T-helper 9 cell (primary cell): ENCODE measurements around the gene DOCK4.

Experiments used
- DNase-seq: peaks from one replicate; pipeline ENCODE4 v3.0.0-alpha.2; 2020

Gene DOCK4

GRCh38 chr7:112001091-112001826 lies 204.9 kb downstream of the DOCK4 start:
- no peak for DNase-seq

GRCh38 chr7:111998326-111998725 lies 207.9 kb downstream of the DOCK4 start:
- no peak for DNase-seq

- no peak for DNase-seq
Observed at GRCh38 chr7:111997546-111997945, 208.7 kb downstream of the DOCK4 start.

GRCh38 chr7:111992601-111993000 lies 213.6 kb downstream of the DOCK4 start:
- DNase-seq: no peak

GRCh38 chr7:111990643-111991042 lies 215.6 kb downstream of the DOCK4 start:
- DNase-seq: no peak

DNA sequence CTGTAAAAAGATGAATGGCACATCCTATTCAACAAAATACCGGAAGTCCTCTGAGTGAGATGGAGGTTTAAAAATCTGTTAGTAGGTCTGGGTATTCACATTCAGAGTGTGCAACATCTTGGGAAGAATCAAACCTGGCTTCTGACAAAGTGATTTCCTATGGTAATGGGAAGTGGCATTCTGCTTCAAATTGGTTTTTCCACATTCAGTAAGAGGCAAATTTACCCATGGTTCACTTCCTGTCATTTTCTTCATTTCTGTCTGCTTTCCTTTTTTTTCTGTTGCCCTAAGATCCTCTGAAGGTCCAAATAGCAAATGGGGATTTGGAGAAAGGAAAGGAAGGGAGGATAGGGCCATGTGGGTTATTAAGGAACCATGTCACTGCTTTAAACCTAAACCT lies 218.3 kb downstream of the DOCK4 start:
- no peak for DNase-seq

GRCh38 chr7:111987115-111987826 lies 218.9 kb downstream of the DOCK4 start:
- no peak for DNase-seq

GRCh38 chr7:111986601-111987000 lies 219.6 kb downstream of the DOCK4 start:
- DNase-seq: no peak

DNA sequence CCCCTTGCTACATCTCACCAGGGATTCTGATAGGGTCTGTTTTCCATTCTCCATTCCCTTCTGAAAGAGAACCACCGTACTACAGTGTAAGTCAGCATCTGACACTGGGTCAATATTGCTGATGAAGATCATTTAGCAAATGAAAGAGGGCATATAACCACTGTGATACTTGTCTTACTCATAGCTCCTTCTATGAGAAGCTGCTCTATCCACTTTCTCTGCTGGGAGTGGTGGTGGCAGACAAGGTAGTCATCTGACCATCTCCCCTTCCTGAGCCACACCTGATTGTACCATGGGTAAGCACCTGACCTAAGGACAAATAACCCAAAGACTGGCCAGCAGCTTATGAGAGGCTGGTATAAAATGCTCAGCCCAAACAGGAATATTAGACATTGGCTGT lies 220.4 kb downstream of the DOCK4 start:
- no peak for DNase-seq

DNA sequence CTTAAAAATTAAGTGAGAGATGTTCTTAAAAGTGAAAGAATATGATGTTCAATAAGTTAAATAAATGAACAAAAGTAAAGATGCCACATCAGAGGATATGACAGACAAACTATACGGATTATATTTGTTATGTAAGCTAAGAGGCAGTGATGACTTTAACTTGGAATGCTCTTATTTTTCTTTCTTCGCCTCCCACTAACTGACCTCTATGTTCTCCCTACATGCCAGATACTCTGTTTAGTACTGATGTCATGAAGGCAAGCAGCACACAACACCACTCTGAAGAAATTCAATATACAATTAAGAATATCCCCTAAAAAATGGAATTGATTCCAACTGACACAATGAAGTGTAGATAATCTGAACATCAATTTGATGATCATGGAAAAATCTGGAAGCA lies 223.4 kb downstream of the DOCK4 start:
- no peak for DNase-seq

DNA sequence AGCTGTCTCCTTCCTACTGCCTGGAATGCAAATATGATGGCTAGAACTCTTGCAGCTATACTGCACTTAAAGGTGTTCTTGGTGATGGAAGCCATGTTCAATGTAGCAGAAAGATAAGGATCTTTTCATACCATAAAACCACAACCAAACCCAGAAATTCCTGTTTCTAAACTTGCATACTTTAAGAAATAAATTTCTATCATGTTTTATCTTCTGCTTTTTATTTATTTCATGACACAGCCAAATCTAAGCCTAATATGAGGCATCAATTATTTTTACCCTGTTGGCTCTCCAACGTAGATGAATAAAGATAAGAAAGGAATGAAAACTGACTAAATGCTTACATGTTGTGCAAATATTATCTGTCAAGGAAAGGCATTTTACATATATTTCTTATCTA lies 224.1 kb downstream of the DOCK4 start:
- DNase-seq: no peak

- DNase-seq: no peak
Observed at GRCh38 chr7:111980725-111981124, 225.5 kb downstream of the DOCK4 start.

DNA sequence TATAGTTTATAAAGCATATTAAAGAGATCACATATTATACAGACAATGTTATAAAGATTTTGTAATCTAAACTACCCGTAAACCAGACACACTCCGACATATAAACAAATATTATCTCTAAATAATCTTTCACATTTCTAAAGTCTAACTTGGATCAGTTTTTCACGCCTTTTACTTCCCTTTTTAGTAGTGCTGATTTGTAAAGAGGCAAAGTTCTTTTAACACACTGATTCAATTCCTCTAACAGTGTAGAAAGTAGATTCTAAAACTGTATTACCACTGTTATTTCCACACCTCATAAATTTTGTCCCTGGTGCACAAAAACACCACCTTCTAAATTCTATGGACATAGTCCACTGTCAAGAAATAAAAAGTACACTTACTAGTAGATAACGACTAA lies 230.9 kb downstream of the DOCK4 start:
- DNase-seq: no peak

GRCh38 chr7:111960984-111961383 lies 245.2 kb downstream of the DOCK4 start:
- DNase-seq: no peak

DNA sequence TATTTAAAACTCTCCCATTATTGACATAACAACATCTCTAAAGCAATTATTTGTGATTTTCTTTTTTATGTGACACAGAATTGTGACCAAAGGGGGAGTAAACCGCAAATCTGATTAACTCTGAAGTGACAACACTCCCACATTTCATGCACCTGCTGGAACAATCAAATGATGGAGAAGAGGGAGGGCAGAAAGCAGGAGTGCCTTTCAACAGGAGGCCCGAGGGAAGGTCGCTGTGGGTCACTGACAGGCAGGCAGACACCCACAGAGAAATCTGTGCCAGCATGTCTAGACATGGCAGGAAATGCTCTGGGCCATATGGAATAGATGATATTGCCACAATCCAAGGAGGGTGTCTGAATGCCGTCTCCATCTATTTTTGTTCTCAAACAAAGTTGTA lies 247.3 kb downstream of the DOCK4 start:
- no peak for DNase-seq

DNA sequence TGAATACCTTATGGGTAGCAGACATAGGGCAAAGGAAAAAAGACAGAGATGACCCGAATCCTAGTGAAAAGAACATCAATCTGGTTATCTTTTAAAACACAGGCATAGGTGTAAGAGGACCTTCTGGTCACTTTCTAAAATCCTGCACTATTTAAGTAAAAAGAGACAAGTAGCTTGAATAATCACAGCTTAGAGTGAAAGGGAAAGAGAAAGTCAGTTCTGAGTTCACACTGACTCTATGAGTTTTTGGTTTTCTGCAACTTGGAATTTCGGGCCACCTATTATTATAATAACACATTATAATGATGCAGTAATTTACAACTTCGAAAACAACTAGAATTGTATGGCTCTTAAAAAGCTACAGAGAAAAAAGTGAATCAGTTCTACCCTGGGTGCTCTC lies 247.8 kb downstream of the DOCK4 start:
- DNase-seq: no peak

GRCh38 chr7:111955616-111956015 lies 250.6 kb downstream of the DOCK4 start:
- no peak for DNase-seq

DNA sequence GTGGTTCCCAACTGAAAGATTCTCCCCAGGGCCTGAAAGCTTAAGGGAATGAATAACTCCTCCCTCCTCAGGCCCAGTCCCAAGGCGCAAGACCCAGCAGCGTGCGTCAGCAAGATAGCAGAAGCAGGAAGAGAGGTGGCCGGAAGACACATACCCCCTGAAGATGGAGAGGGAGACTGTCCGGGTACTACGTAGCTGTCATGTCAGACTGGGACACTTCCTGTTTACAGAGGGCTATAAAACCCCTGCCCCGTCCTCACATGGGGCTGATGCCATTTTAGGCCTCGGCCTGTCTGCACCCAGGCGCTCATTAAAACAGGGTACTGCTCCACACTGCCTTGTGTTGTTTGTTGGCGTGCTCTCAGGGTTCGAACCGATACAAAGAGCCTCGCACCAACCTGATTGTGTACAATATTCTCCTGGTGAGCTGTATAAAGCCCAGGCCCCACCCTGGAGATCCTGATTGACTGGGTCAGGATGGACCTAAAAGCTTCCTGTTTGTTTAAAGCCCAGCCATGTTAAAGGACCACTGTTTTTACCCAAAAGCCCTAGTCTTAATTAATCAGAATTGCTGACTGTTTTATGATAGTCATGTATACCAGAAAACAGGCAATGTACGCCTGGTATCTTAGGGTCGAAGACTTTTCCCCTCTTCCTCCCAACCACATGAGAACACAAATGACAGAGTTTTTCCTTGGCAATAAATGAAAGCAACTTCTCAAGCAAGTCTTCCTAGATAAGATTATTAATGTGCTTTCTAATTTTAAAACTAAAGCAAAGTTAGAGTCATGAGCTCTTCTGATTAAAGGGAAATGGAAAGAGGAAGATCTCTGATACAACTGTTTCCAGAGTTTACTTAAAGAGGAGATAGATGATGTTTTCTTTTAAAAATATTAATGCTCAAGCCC lies 251.5 kb downstream of the DOCK4 start:
- DNase-seq: no peak

GRCh38 chr7:111954056-111954455 lies 252.1 kb downstream of the DOCK4 start:
- no peak for DNase-seq

GRCh38 chr7:111953611-111954010 lies 252.6 kb downstream of the DOCK4 start:
- no peak for DNase-seq

- DNase-seq: no peak
Observed at GRCh38 chr7:111952783-111953182, 253.4 kb downstream of the DOCK4 start.

- DNase-seq: no peak
Observed at GRCh38 chr7:111951052-111951451, 255.1 kb downstream of the DOCK4 start.

- no peak for DNase-seq
Observed at GRCh38 chr7:111942450-111943081, 263.6 kb downstream of the DOCK4 start.
